GM12878 (cell line): ENCODE results near the gene SLC25A46. TPM values are rescaled to one million over a fixed set of nuclear protein-coding genes. Genes with fewer than 3 reads are reported as not detected.

Experiments
- ATAC-seq: fragments of 200-7000 bp; cut with Tn5 transposase; 3 replicates; pipeline ENCODE4 v1.9.1; 2020; ENCODE audit warnings: mild to moderate bottlenecking, moderate library complexity
- BruUV-seq: library from RNA; stranded (reverse); fragments of 400-500 nt; replicated peaks from 2 replicates; lab custom pipeline; 2021; lab: Mats Ljungman, UMichigan
- CTCF ChIA-PET: fragments of 300-600 bp; sonication (Branson Sonifier 250); formaldehyde crosslinking; extraction: SDS; loops from one replicate; lab custom pipeline; 2021; ENCODE audit warnings: inconsistent platforms; lab: Yijun Ruan, JAX
- POLR2A ChIA-PET: fragments of 350-600 bp; formaldehyde crosslinking; extraction: SDS; loops from one replicate; lab custom pipeline; 2021; ENCODE audit warnings: inconsistent platforms; lab: Charles Lee
- RAD21 ChIA-PET: fragments of 300-600 bp; sonication (Branson Sonifier 250); formaldehyde crosslinking; loops from one replicate; lab custom pipeline; 2023; ENCODE audit warnings: antibody characterized with exemption; ENCODE audit not compliant: unreplicated experiment; lab: Charles Lee
- SMC1A ChIA-PET: fragments of 300-600 bp; sonication (Branson Sonifier 250); formaldehyde crosslinking; loops from one replicate; lab custom pipeline; 2023; ENCODE audit not compliant: unreplicated experiment, uncharacterized antibody; lab: Charles Lee
- DNase-seq: peaks from one replicate; pipeline ENCODE4 v3.0.0-alpha.2; 2011; ENCODE audit warnings: low read depth, low spot score
- FAIRE-seq: peaks from 3 replicates; lab custom pipeline; 2011; peaks lifted over from hg19 to GRCh38; lab: Jason Lieb, UNC
- H2AFZ ChIP-seq: 2 replicates; pipeline ENCODE4 v1.6.0; 2011; ENCODE audit warnings: low read depth, low read length, control low read depth; ENCODE audit not compliant: control insufficient read depth
- H3K27ac ChIP-seq: 2 replicates; pipeline ENCODE4 v1.5.1; 2011; ENCODE audit warnings: control low read depth; ENCODE audit not compliant: control insufficient read depth, insufficient read depth
- H3K27me3 ChIP-seq, 2 experiments: replicated peaks in 1 of 2; 2 replicates each; pipeline versions ENCODE4 v1.6.0 to v1.6.1; 2011; ENCODE audit warnings: low read length in 1 of 2; ENCODE audit not compliant: control insufficient read depth in 2 of 2, insufficient read depth in 2 of 2
- H3K36me3 ChIP-seq, 2 experiments: 2 replicates each; pipeline ENCODE4 v1.5.1; 2011; ENCODE audit warnings: low read length in 1 of 2; ENCODE audit not compliant: control insufficient read depth in 2 of 2, insufficient read depth in 2 of 2
- H3K4me1 ChIP-seq: 2 replicates; pipeline ENCODE4 v1.6.1; 2011; ENCODE audit warnings: mild to moderate bottlenecking, low read length, moderate library complexity, mixed read lengths; ENCODE audit not compliant: control insufficient read depth, insufficient read depth
- H3K4me2 ChIP-seq: 2 replicates; pipeline ENCODE4 v1.6.0; 2011; ENCODE audit warnings: control low read depth; ENCODE audit not compliant: control insufficient read depth, insufficient read depth
- H3K4me3 ChIP-seq: fragments of 200-600 bp; sonication (generic); 2 replicates; pipeline ENCODE4 v1.5.1; 2016
- H3K79me2 ChIP-seq: 2 replicates; pipeline ENCODE4 v1.6.0; 2011; ENCODE audit warnings: low read length; ENCODE audit not compliant: control insufficient read depth, insufficient read depth
- H3K9ac ChIP-seq: 2 replicates; pipeline ENCODE4 v1.8.0; 2011; ENCODE audit warnings: low read length, control low read depth, mixed read lengths; ENCODE audit not compliant: control insufficient read depth, insufficient read depth
- H3K9me3 ChIP-seq: replicated peaks from 3 replicates; pipeline ENCODE4 v1.5.1; 2011; ENCODE audit warnings: mild to moderate bottlenecking, low read length; ENCODE audit not compliant: control insufficient read depth, insufficient read depth
- H4K20me1 ChIP-seq: 2 replicates; pipeline ENCODE4 v1.6.0; 2011; ENCODE audit not compliant: control insufficient read depth, insufficient read depth
- CBX3 ChIP-seq: fragments of 200-600 bp; sonication (generic); IDR thresholded peaks from 2 replicates; pipeline ENCODE4 v1.6.1; 2016; ENCODE audit warnings: low read depth, borderline replicate concordance
- CREB1 ChIP-seq: IDR thresholded peaks from 2 replicates; pipeline ENCODE4 v1.6.1; 2012; ENCODE audit warnings: low read depth, mild to moderate bottlenecking, inconsistent platforms
- HCFC1 ChIP-seq: fragments of 150-350 bp; IDR thresholded peaks from 2 replicates; pipeline ENCODE4 v1.6.1; 2014; ENCODE audit warnings: low read length
- IKZF2 ChIP-seq, 2 experiments: fragments of 450-650 bp; IDR thresholded peaks; 2 replicates each; pipeline ENCODE4 v1.6.1; 2017; ENCODE audit warnings: mild to moderate bottlenecking in 2 of 2, moderate library complexity in 2 of 2
- IRF3 ChIP-seq: fragments of 450-650 bp; IDR thresholded peaks from 2 replicates; pipeline ENCODE4 v1.6.1; 2014; ENCODE audit warnings: mild to moderate bottlenecking
- MTA2 ChIP-seq: fragments of 450-650 bp; IDR thresholded peaks from 2 replicates; pipeline ENCODE4 v1.6.1; 2016; ENCODE audit warnings: low read depth, mild to moderate bottlenecking, moderate library complexity
- RB1 ChIP-seq: fragments of 450-650 bp; formaldehyde crosslinking; IDR thresholded peaks from 2 replicates; pipeline ENCODE4 v1.6.1; 2017; ENCODE audit warnings: mild to moderate bottlenecking, borderline replicate concordance
- SMAD5 ChIP-seq: IDR thresholded peaks from 2 replicates; pipeline ENCODE4 v1.6.1; 2016; ENCODE audit warnings: antibody characterized with exemption, low read depth
- SREBF1 ChIP-seq: IDR thresholded peaks from 2 replicates; pipeline ENCODE4 v1.6.1; 2012; ENCODE audit warnings: mild to moderate bottlenecking, low read length
- WGBS: methylation state at CpG from one replicate; pipeline ENCODE4 v1.1.6; 2016; ENCODE audit warnings: low lambda C conversion rate; ENCODE audit not compliant: insufficient replicate concordance, insufficient coverage; ENCODE audit errors: missing lambda C conversion rate; 5-methylcytosine and 5-hydroxymethylcytosine counted together
- in situ Hi-C: fragments of 300-500 bp; cut with MboI; formaldehyde crosslinking; loops from 9 replicates; pipeline ENCODE4 v1.14.3; 2018; ENCODE audit warnings: mixed read lengths
- intact Hi-C: fragments of 100-400 bp; cut with micrococcal nuclease; formaldehyde crosslinking; loops from one replicate; pipeline ENCODE4 v1.14.2; 2022; ENCODE audit not compliant: unreplicated experiment
- polyA plus RNA-seq, 11 experiments: library from polyadenylated mRNA; depleted of rRNA in 4 of 11; unstranded in 6 of 11; stranded (reverse) in 5 of 11; fragments of >200 nt; fragmentation: Nextera tagmentation in 4 of 11; fragmentation: Illumina TruSeq in 1 of 11; extraction: Ambion mirVana in 4 of 11; extraction: Trizol in 1 of 11; gene quantifications; 1 replicate in 1 of 11; 2 replicates in 10 of 11; pipeline versions ENCODE4 v1.2.1 to v1.2.3, GENCODE V29; 2011 to 2016; ENCODE audit warnings: inconsistent platforms in 2 of 11, missing spikeins in 2 of 11, low read depth in 1 of 11
- total RNA-seq, 4 experiments: library from RNA; depleted of rRNA in 3 of 4; stranded (reverse); fragments of >200 nt in 3 of 4; fragmentation: Illumina TruSeq in 1 of 4; extraction: Trizol in 1 of 4; gene quantifications; 2 replicates each; pipeline versions ENCODE4 v1.2.1 to v1.2.3, GENCODE V29; 2013 to 2021

The SLC25A46 gene
- total and polyA plus RNA-seq, 10 of the 15 experiments (the other 5 are each of a cell fraction or from before 2014, with no cell fraction given) = 18.0 to 89.6 (median 68.2) TPM

GRCh38 chr5:110734101-110734500 lies 4.7 kb upstream of the SLC25A46 start:
- Histone ChIP-seq H2AFZ (no peak overlapping the region), H3K9me3 (no peaks in the 10 kb centered on the region), H3K27ac (no peak overlapping the region), H3K4me1 (0 out of 2 replicates have a peak, but pooled peaks cover 3% of the 10 kb centered on the region), H3K4me2 (no peak overlapping the region), H4K20me1 (no peaks in the 10 kb centered on the region), H3K36me3 (no peaks in the 10 kb centered on the region), H3K27me3 (no peaks in the 10 kb centered on the region), H3K9ac (no peak overlapping the region), H3K4me3 (no peak overlapping the region), H3K79me2 (peaks cover 4% of the 10 kb centered on the region)
- CTCF ChIA-PET = no interaction called here
- intact Hi-C loops = no loop called here
- BruUV-seq = no TSS peak
- TF ChIP-seq IRF3 (no peak), SREBF1 (no peak), RB1 (no peak), IKZF2 (IDR thresholded peaks at IDR 0.05) (no peak), HCFC1 (no peak), SMAD5 (no peak)
- POLR2A ChIA-PET = no interaction called here
- SMC1A ChIA-PET = no interaction called here
- RAD21 ChIA-PET = no interaction called here
- DNase-seq (no peak), ATAC-seq (no peak), FAIRE-seq (no peak)
- in situ Hi-C loops = loop anchor here (25.0 kb wide), 2 partner anchors 503 to 778 kb away; partner anchors contain the start of gene STARD4
- 98% methylated on average over 2 of the region's 2 CpGs for WGBS

- SMC1A ChIA-PET = interaction anchor here (1.1 to 8.3 kb wide), 6 partner anchors 9 to 21 kb away, joined by 3 to 67 read pairs (median 6); partner anchors contain the start of gene TMEM232
- Histone ChIP-seq H3K36me3 (no peaks in the 10 kb centered on the region), H2AFZ (peak overlapping the region; percentile 24), H3K9ac (no peak overlapping the region), H3K4me3 (no peak overlapping the region), H3K4me2 (no peak overlapping the region), H3K79me2 (peaks cover 18% of the 10 kb centered on the region), H3K27ac (no peak overlapping the region), H3K27me3 (no peaks in the 10 kb centered on the region), H3K4me1 (0 out of 2 replicates have a peak, but pooled peaks cover 3% of the 10 kb centered on the region), H4K20me1 (no peaks in the 10 kb centered on the region), H3K9me3 (no peaks in the 10 kb centered on the region)
- TF ChIP-seq MTA2 = peak; percentile 61
- TF ChIP-seq CBX3 = no peak
- TF ChIP-seq CREB1 = peak; percentile 58; the same call in 1 of the 2 replicates
- in situ Hi-C loops (loop anchor here (25.0 kb wide), 2 partner anchors 502 to 777 kb away; partner anchors contain the start of gene STARD4), intact Hi-C loops (no loop called here)
- ATAC-seq (no peak), DNase-seq (no peak), FAIRE-seq (no peak)
- RAD21 ChIA-PET = interaction anchor here (0.5 to 1.6 kb wide), 5 partner anchors 19 to 602 kb away, joined by 3 to 8 read pairs (median 3); partner anchors contain the start of gene WDR36
- WGBS = 0% methylated on average over 1 of the region's 1 CpG
- POLR2A ChIA-PET = interaction anchor here (6.2 kb wide), 1 partner anchor 17 kb away, joined by 45 read pairs; no protein-coding TSS in a partner anchor
- CTCF ChIA-PET = interaction anchor here (1.0 to 7.2 kb wide), 3 partner anchors 9 to 22 kb away, joined by 3 to 33 read pairs (median 24); partner anchors contain the start of gene TMEM232
- BruUV-seq = no TSS peak
These were observed 3.3 kb upstream of the SLC25A46 start for GRCh38 chr5:110735556-110735955.
